Brain microvascular endothelial cell (primary cell): ENCODE results near the gene AIFM1.
A peak's percentile ranks its signal among the peaks of the same experiment; 100 is the strongest.

Source experiments
- DNase-seq: peaks from one replicate; pipeline ENCODE4 v3.0.0-alpha.2; 2020
- H3K27ac ChIP-seq: fragments of 250-450 bp; sonication (Bioruptor Pico); 2 replicates; pipeline ENCODE4 v1.5.1; 2020; ENCODE audit warnings: mild to moderate bottlenecking, moderate library complexity
- H3K27me3 ChIP-seq: fragments of 250-450 bp; sonication (Bioruptor Pico); replicated peaks from 2 replicates; pipeline ENCODE4 v1.5.1; 2020; ENCODE audit warnings: mild to moderate bottlenecking
- H3K36me3 ChIP-seq: fragments of 250-450 bp; sonication (Bioruptor Pico); replicated peaks from 2 replicates; pipeline ENCODE4 v1.5.1; 2020; ENCODE audit warnings: mild to moderate bottlenecking
- H3K4me3 ChIP-seq: 2 replicates; pipeline ENCODE4 v1.5.1; 2011; ENCODE audit warnings: low read depth, mild to moderate bottlenecking, control low read depth, low read length, moderate library complexity
- CTCF ChIP-seq: IDR thresholded peaks from 2 replicates; pipeline ENCODE4 v1.5.1; 2011; ENCODE audit warnings: low read depth, mild to moderate bottlenecking, moderate library complexity, low read length, control low read depth, inconsistent platforms; ENCODE audit errors: missing control alignments
- in situ Hi-C: cut with HindIII; loops from 2 replicates; pipeline ENCODE4 v1.10.0; 2017; ENCODE audit warnings: low sequenced_read_pairs, low pct_ligation_motif_present

The AIFM1 gene

GRCh38 chrX:130083107-130083490 is 82.5 kb downstream of the AIFM1 start:
- DNase-seq, result no peak
- H3K27ac ChIP-seq, result no peak overlapping the region
- no peak for TF ChIP-seq CTCF
- no peaks in the 10 kb centered on the region for H3K36me3 ChIP-seq
- H3K4me3 ChIP-seq, result no peak overlapping the region
- no peaks in the 10 kb centered on the region for H3K27me3 ChIP-seq
- in situ Hi-C loops, result no loop called here

DNA sequence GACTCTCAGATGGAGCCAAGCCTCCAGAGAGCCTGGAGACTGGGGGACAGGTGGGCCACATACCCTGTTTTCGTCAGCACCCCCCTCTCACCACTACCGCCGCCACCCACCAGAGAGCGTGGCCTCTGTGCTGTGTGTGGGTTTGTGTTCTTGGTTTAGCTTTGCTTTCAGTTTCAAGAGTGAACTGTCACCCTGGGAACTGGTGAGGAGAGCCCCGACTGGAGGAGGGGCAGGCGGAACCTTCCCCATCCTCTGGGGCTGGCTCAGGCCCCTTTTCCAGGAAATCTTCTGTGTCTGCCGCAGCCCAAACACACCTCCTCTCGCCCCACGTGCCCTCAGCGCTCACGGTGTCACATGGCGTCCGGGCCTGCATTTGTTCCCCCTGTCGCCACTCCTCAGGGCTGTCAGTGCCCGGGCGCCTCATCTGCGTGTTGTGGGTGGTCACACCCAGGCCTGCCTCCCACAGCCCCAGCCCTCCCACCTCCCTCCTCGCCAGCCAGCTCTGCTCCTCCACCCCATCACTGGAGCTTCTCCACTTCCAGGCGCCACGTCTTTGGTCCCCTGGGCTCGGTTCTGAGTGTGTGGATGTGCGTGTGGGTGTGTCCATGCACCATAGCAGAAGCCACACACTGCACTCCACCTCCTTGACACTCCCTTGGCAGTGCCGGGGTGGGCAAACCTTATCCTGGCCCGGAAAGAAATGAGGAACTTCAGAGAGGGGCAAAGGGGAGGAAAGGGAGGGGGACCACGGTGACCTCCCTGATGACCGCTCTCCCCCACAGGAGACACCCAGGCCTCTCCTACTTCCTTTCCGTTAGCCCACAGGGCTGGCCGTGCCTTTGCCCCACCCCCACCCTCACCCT is 83.2 kb downstream of the AIFM1 start:
- DNase-seq, result no peak
- no peaks in the 10 kb centered on the region for H3K36me3 ChIP-seq
- no peak overlapping the region for H3K4me3 ChIP-seq
- in situ Hi-C loops, result no loop called here
- no peaks in the 10 kb centered on the region for H3K27me3 ChIP-seq
- no peak overlapping the region for H3K27ac ChIP-seq
- TF ChIP-seq CTCF, result peak; percentile 13

DNA sequence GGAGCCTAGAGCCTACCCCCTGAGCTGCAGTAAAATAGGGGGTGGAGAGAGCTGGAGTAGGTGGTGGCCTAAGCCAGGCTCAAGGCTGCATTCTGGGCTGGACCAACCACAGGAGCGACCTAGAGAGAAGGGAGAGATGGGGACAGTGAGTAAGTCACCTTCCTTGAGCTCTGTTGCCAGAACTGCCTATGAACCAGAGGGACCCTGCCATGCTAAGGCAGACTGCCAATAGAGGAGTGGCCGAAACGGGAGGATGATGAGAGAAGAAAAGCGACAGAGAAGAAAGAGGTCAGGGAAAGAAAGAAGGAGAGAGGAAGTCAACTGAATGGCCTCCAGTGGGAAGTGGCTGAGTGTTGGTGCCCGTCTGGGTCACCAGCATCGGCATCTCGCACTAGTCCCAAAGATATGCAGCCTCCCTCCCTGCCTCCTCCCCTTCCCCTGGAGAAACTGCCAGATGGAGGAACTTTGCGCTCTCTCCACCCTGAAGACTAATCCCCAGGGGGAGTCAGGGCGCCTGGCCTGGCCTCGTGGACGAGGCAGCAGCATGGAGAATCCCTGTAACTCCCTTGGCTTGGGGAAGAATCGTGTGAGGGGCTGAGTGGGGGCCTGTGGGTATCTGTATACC is 84.1 kb downstream of the AIFM1 start:
- no peak for DNase-seq
- H3K4me3 ChIP-seq, result no peak overlapping the region
- no peaks in the 10 kb centered on the region for H3K36me3 ChIP-seq
- no peak for TF ChIP-seq CTCF
- H3K27me3 ChIP-seq, result no peaks in the 10 kb centered on the region
- in situ Hi-C loops, result no loop called here
- no peak overlapping the region for H3K27ac ChIP-seq

- Histone ChIP-seq H3K27ac (no peak overlapping the region), H3K4me3 (no peak overlapping the region), H3K36me3 (no peaks in the 10 kb centered on the region), H3K27me3 (no peaks in the 10 kb centered on the region)
- DNase-seq, result no peak
- in situ Hi-C loops, result no loop called here
- TF ChIP-seq CTCF, result no peak
These were observed 84.8 kb downstream of the AIFM1 start for GRCh38 chrX:130080791-130081367.

GRCh38 chrX:130079824-130080406 is 85.7 kb downstream of the AIFM1 start:
- peak; percentile 45 for DNase-seq
- Histone ChIP-seq H3K27me3 (no peaks in the 10 kb centered on the region), H3K36me3 (no peaks in the 10 kb centered on the region), H3K4me3 (no peak overlapping the region), H3K27ac (no peak overlapping the region)
- in situ Hi-C loops, result no loop called here
- TF ChIP-seq CTCF, result peak; percentile 79
